Right hindlimb (tissue), 1 donor: ENCODE measurements around the gene ZNF366.

Experiments
- DNase-seq: peaks from one replicate; pipeline ENCODE4 v3.0.0-alpha.2; 2018

The ZNF366 gene

GRCh38 chr5:72400950-72401349 is 106.3 kb downstream of the ZNF366 start:
- DNase-seq = no peak

- DNase-seq = no peak
These were observed 109.4 kb downstream of the ZNF366 start for GRCh38 chr5:72397836-72398235.

GRCh38 chr5:72394688-72395087 is 112.5 kb downstream of the ZNF366 start:
- DNase-seq = no peak

GRCh38 chr5:72393052-72393451 is 114.2 kb downstream of the ZNF366 start:
- DNase-seq = no peak
